GM21526 (cell line): ENCODE measurements around the gene ZMYND10.

Source experiments
- ATAC-seq: cut with Tn5 transposase; IDR thresholded peaks from one replicate; pipeline ENCODE4 v1.9.1; 2021; ENCODE audit warnings: moderate library complexity; ENCODE audit not compliant: unreplicated experiment, low FRiP score

The ZMYND10 gene

GRCh38 chr3:50327129-50327528, 18.4 kb downstream of the ZMYND10 start:
- ATAC-seq: no peak

DNA sequence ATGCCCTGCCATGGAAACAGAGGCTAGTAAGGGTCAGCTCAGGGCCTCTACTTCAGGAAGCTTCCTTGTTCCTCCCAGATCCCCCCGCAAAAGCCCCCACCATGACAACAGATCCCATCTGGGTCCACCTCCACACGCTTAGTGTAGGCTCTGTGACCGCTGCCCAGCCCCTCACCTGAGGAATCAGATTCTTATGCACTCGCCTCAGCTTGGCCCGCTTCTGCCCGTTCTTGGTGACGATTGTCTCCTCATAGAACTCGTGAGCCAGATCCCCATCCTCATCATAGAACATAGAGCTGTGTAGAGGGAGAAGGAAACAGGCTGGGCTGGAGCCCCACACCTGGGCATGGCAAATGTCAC, 19.4 kb downstream of the ZMYND10 start:
- no peak for ATAC-seq

- ATAC-seq: no peak
Measured at GRCh38 chr3:50325497-50326181, 19.9 kb downstream of the ZMYND10 start.

DNA sequence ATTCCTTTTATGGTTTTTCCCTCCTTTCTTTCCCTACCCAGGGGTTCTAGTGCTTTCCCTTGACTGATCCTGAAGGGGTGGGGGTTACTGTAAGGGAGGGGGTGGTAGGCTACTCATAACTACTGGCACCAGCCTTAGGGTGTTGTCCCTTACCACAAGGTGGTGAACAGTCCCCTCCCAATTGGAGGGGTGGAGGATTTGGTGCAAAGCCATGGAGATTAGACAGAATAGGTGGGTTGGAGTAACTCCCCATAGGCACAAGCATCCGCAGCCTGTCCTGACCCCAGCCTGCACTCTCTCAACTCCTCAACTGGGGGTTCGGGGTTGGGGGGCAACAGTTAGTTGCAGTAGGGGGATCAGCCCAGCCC, 20.4 kb downstream of the ZMYND10 start:
- no peak for ATAC-seq

DNA sequence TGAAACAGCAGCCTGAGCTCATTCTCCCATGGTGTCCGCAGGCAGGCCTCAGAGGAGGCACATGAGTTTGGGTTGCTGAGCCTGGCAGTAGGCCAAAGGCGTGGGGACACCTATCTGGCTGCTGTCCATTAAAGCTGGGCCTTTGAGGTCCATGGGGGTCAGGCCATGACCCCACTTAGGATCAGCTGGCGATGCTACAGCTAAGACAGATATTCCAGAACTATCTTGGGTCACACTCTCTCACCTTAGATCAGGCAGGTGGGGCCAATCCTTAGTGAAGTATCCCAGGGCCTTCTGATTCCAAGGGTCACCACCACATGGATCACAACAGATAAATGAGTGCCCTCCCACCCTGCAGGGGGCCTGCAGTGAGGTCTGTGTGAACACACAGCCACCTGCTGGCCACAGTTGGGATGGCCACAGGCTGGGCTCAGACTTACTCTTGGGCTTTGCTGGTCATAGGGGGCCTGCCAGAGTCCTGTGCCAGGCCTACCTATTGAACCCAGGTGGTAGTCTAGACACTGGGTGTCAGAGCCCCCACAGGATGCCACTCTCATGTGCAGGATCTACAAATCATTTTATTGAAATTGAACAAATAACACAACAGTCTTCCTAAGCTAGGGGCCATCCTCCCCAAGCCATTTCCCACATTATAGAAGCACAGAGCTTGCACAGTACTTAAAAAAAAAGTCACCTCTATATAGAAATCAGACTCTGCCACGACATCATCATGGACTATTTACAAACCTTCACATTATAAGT, 21.0 kb downstream of the ZMYND10 start:
- no peak for ATAC-seq

DNA sequence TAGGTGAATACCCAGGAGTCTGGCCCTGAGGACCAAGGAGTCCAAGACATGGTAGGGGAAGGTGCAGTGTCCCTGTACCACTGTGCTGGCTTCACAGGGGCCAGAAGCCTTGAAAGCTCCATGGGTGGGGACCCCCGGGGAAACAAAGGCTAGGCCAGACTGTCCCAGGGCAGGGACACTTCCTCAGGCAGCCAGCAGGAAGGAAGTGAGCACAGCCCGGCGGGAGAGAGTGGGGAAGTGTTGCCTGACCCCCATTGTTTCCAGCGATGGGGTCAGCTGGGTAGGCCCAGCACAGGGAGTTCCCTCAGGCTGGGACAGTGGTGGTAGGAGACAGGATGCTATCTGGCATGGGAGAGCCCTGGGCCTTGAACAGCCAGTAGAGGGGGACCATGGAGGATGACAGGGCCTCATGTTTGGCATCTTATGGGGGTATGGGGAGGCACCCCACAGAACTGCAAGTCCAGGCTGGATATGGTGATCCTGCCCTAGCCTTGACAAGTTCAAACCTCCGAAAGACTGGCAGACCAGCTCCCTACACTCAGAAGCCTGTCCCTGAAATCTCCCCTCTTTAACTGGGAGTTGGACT, 21.8 kb downstream of the ZMYND10 start:
- ATAC-seq: no peak

- ATAC-seq: no peak
Measured at GRCh38 chr3:50323092-50323600, 22.4 kb downstream of the ZMYND10 start.

- ATAC-seq: no peak
Measured at GRCh38 chr3:50322386-50323091, 23.0 kb downstream of the ZMYND10 start, which contains the start of gene HYAL2. HYAL2 (minus strand) TSS chr3:50322745; CDS start chr3:50320489, 2,256 bp downstream.

DNA sequence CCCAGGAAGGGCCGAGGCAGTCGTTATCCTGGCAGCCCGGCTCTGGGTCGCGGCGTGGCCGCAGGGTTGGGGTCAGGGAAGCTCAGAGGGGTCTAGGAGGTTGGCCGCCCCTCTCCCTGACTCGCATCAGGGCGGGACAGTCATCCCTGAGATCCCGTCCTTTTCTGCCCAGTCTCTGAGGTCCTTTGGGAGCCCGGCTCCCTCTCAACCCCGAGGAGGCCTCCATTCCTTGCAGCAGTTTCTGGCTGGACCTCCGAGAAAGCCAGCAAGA, 23.5 kb downstream of the ZMYND10 start:
- no peak for ATAC-seq

- peak; percentile 61 for ATAC-seq
Measured at GRCh38 chr3:50321336-50322114, 24.0 kb downstream of the ZMYND10 start.

GRCh38 chr3:50320853-50321335, 24.6 kb downstream of the ZMYND10 start:
- ATAC-seq: peak; percentile 41

GRCh38 chr3:50319894-50320625, 25.5 kb downstream of the ZMYND10 start:
- ATAC-seq: no peak

GRCh38 chr3:50319181-50319893, 26.2 kb downstream of the ZMYND10 start:
- no peak for ATAC-seq

GRCh38 chr3:50318615-50319014, 26.9 kb downstream of the ZMYND10 start:
- ATAC-seq: no peak

- no peak for ATAC-seq
Measured at GRCh38 chr3:50318163-50318562, 27.4 kb downstream of the ZMYND10 start.

GRCh38 chr3:50317300-50317699, 28.2 kb downstream of the ZMYND10 start:
- ATAC-seq: no peak

- no peak for ATAC-seq
Measured at GRCh38 chr3:50316657-50317242, 28.8 kb downstream of the ZMYND10 start.

- ATAC-seq: no peak
Measured at GRCh38 chr3:50314816-50315215, 30.7 kb downstream of the ZMYND10 start.

GRCh38 chr3:50314342-50314741, 31.2 kb downstream of the ZMYND10 start:
- no peak for ATAC-seq
